Endothelial cell of umbilical vein (primary cell): ENCODE results near the gene PRR7. TPM values are rescaled to one million over a fixed set of nuclear protein-coding genes. Genes with fewer than 3 reads are reported as not detected.

Source experiments
- BruUV-seq: library from RNA; stranded (reverse); fragments of 400-500 nt; replicated peaks from 2 replicates; lab custom pipeline; 2021; lab: Mats Ljungman, UMichigan
- CTCF ChIA-PET: fragments of 300-600, 350-600 bp; sonication (Branson Sonifier 250); formaldehyde crosslinking; loops from one replicate; lab custom pipeline; 2021; ENCODE audit warnings: antibody characterized with exemption, inconsistent platforms; lab: Charles Lee
- POLR2A ChIA-PET: fragments of 300-600, 350-600 bp; sonication (Branson Sonifier 250); formaldehyde crosslinking; loops from one replicate; lab custom pipeline; 2021; ENCODE audit warnings: antibody characterized with exemption, inconsistent platforms; lab: Charles Lee
- DNase-seq: peaks from one replicate; pipeline ENCODE4 v3.0.0-alpha.2; 2011; ENCODE audit warnings: low read depth, low spot score
- FAIRE-seq: peaks from 2 replicates; lab custom pipeline; 2011; peaks lifted over from hg19 to GRCh38; lab: Jason Lieb, UNC
- H2AFZ ChIP-seq: 2 replicates; pipeline ENCODE4 v1.6.0; 2012; ENCODE audit warnings: low read depth, low read length, control low read depth, inconsistent platforms
- H3K27ac ChIP-seq: 2 replicates; pipeline ENCODE4 v1.5.1; 2011; ENCODE audit warnings: low read depth, mild to moderate bottlenecking, control low read depth, low read length, moderate library complexity; ENCODE audit not compliant: insufficient read depth
- H3K27me3 ChIP-seq, 2 experiments: 2 replicates each; pipeline versions ENCODE4 v1.6.0 to v1.6.1; 2011; ENCODE audit warnings: low read length in 2 of 2, mixed read lengths in 1 of 2; ENCODE audit not compliant: control insufficient read depth in 2 of 2, insufficient read depth in 2 of 2
- H3K36me3 ChIP-seq, 2 experiments: 2 replicates in 1 of 2; 3 replicates in 1 of 2; pipeline ENCODE4 v1.5.1; 2011; ENCODE audit warnings: low read length in 2 of 2, mild to moderate bottlenecking in 1 of 2, moderate library complexity in 1 of 2; ENCODE audit not compliant: control insufficient read depth in 2 of 2, insufficient read depth in 2 of 2; ENCODE audit errors: extremely low read depth in 1 of 2
- H3K4me1 ChIP-seq: 3 replicates; pipeline ENCODE4 v1.5.1; 2011; ENCODE audit warnings: mild to moderate bottlenecking, low read length; ENCODE audit not compliant: control insufficient read depth, insufficient read depth; ENCODE audit errors: extremely low read depth
- H3K4me2 ChIP-seq: 2 replicates; pipeline ENCODE4 v1.6.1; 2011; ENCODE audit warnings: low read length, control low read depth, mixed read lengths; ENCODE audit not compliant: insufficient read depth
- H3K4me3 ChIP-seq, 3 experiments: fragments of 200-600 bp in 1 of 3; sonication (generic), shearing (Covaris generic) in 1 of 3; replicated peaks in 1 of 3; 2 replicates each; pipeline ENCODE4 v1.5.1; 2011 to 2016; ENCODE audit warnings: control low read depth in 3 of 3, low read length in 3 of 3, mild to moderate bottlenecking in 2 of 3, inconsistent platforms in 1 of 3, low read depth in 1 of 3, moderate library complexity in 1 of 3; ENCODE audit not compliant: insufficient read depth in 1 of 3
- H3K79me2 ChIP-seq: 2 replicates; pipeline ENCODE4 v1.6.0; 2012; ENCODE audit warnings: low read length, inconsistent platforms; ENCODE audit not compliant: control insufficient read depth, insufficient read depth
- H3K9ac ChIP-seq: replicated peaks from 2 replicates; pipeline ENCODE3; 2011; ENCODE audit warnings: low read length, control low read depth; ENCODE audit not compliant: insufficient read depth; ENCODE audit errors: extremely low read depth
- H3K9me1 ChIP-seq: replicated peaks from 3 replicates; pipeline ENCODE4 v1.6.0; 2011; ENCODE audit warnings: mild to moderate bottlenecking, low read length; ENCODE audit not compliant: control insufficient read depth, insufficient read depth; ENCODE audit errors: extremely low read depth
- H3K9me3 ChIP-seq: replicated peaks from 2 replicates; pipeline ENCODE4 v1.5.1; 2012; ENCODE audit warnings: low read length, inconsistent platforms; ENCODE audit not compliant: control insufficient read depth, insufficient read depth
- H4K20me1 ChIP-seq: replicated peaks from 2 replicates; pipeline ENCODE3; 2011; ENCODE audit warnings: mild to moderate bottlenecking, low read length; ENCODE audit not compliant: control insufficient read depth, insufficient read depth; ENCODE audit errors: extremely low read depth
- CTCF ChIP-seq, 2 donors: IDR thresholded peaks; 1 replicate in 1 of 2; 2 replicates in 1 of 2; pipeline ENCODE4 v1.5.1; 2011; ENCODE audit warnings: low read length in 2 of 2, mild to moderate bottlenecking in 2 of 2, moderate library complexity in 2 of 2, control low read depth in 1 of 2, inconsistent platforms in 1 of 2, low read depth in 1 of 2; ENCODE audit not compliant: insufficient read depth in 1 of 2; ENCODE audit errors: extremely low read depth in 1 of 2
- EZH2 ChIP-seq: IDR thresholded peaks from 2 replicates; pipeline ENCODE4 v1.6.1; 2012; ENCODE audit warnings: borderline replicate concordance, low read depth, mild to moderate bottlenecking, moderate library complexity, low read length, inconsistent platforms; ENCODE audit not compliant: severe bottlenecking
- JUN ChIP-seq: IDR thresholded peaks from 2 replicates; pipeline ENCODE4 v1.6.1; 2011; ENCODE audit warnings: borderline replicate concordance, low read depth; ENCODE audit not compliant: insufficient read length, insufficient read depth
- MAX ChIP-seq: IDR thresholded peaks from 2 replicates; pipeline ENCODE4 v1.6.1; 2011; ENCODE audit not compliant: insufficient read depth, insufficient read length
- MYC ChIP-seq: IDR thresholded peaks from one replicate; pipeline ENCODE4 v1.6.1; 2011; ENCODE audit warnings: mild to moderate bottlenecking, low read depth, low read length
- POLR2A ChIP-seq: IDR thresholded peaks from 2 replicates; pipeline ENCODE4 v1.6.1; 2012; ENCODE audit warnings: low read depth, mild to moderate bottlenecking, control low read depth, low read length
- POLR2AphosphoS5 ChIP-seq: IDR thresholded peaks from 2 replicates; pipeline ENCODE4 v1.6.1; 2012; ENCODE audit warnings: low read depth, mild to moderate bottlenecking, control low read depth, low read length, moderate library complexity; ENCODE audit not compliant: insufficient read depth
- dilution Hi-C: fragments of 300-500 bp; cut with MboI; formaldehyde crosslinking; loops from one replicate; pipeline ENCODE4 v1.15.0; 2019; ENCODE audit warnings: low sequenced_read_pairs; ENCODE audit not compliant: extremely low pct_ligation_motif_present
- intact Hi-C: fragments of 100-400 bp; cut with micrococcal nuclease; formaldehyde crosslinking; loops from one replicate; pipeline ENCODE4 v1.10.0; 2022
- polyA plus RNA-seq, 4 experiments: library from polyadenylated mRNA; depleted of rRNA in 3 of 4; stranded (reverse) in 3 of 4; unstranded in 1 of 4; fragments of >200 nt; gene quantifications; 2 replicates each; pipeline versions ENCODE4 v1.2.1 to v1.2.3, GENCODE V29; 2011 to 2012; ENCODE audit warnings: missing spikeins in 1 of 4
- total RNA-seq: library from RNA; stranded (reverse); gene quantifications from 2 replicates; pipeline ENCODE4 v1.2.3, GENCODE V29; 2021

Gene PRR7
- total and polyA plus RNA-seq, 2 donors (not counting 3 experiments of a cell fraction or from before 2014, with no cell fraction given) = 6.5 to 6.6 TPM

DNA sequence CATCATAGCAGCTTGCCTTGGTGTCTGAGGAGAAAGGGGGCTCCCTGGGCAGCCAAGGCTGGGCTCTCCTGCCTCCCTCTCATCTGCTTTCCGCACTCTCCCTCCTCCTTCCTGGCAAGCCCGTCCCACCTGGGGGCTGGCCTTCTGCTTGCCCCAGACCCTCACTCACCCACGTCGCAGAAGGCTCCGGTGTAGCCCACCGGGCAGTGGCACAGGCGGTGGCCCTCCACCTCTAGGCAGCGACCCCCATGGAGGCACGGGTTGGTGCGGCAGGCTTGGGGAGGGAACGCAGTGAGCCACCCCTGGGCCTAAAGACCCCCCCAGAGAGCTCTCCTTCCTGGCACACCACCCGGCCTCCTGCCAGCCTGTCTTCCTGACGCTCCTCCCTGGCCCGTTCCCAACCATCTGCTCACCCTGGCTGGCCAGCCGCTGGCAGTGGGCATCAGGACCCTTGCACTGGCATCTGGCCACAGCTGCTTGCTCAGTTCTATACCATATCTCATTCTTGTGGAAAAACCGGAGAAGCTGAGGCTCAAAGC lies 41.9 kb upstream of the PRR7 start:
- Histone ChIP-seq H3K4me1 (peaks cover 23% of the 10 kb centered on the region), H3K9ac (no peak overlapping the region), H3K4me3 (peak overlapping the region in 1 of 3 experiments; percentile 42), H3K79me2 (no peaks in the 10 kb centered on the region), H3K9me3 (no peaks in the 10 kb centered on the region), H2AFZ (peak overlapping the region; percentile 97), H3K4me2 (peak overlapping the region; percentile 67), H3K27me3 (peaks cover 29 to 36% of the 10 kb centered on the region in 2 experiments), H4K20me1 (no peaks in the 10 kb centered on the region), H3K9me1 (no peaks in the 10 kb centered on the region), H3K27ac (no peak overlapping the region), H3K36me3 (no peaks in the 10 kb centered on the region)
- intact Hi-C loops (loop anchor here (1.0 to 2.0 kb wide), 3 partner anchors 22 to 90 kb away; partner anchors contain the start of gene GRK6), dilution Hi-C loops (no loop called here)
- no TSS peak for BruUV-seq
- DNase-seq (no peak), FAIRE-seq (no peak)
- CTCF ChIA-PET = interaction anchor here (0.6 to 7.1 kb wide), 37 partner anchors 10 to 294 kb away, joined by 3 to 288 read pairs (median 8); partner anchors contain the start of genes DDX41, GRK6, LMAN2 and PRR7
- TF ChIP-seq POLR2AphosphoS5 (no peak), MAX (no peak), POLR2A (no peak), MYC (no peak), CTCF (IDR thresholded peaks at IDR 0.05; ENCODE audit: extremely low read depth in 1 of 2, insufficient read depth in 1 of 2, low read depth in 1 of 2, low read length in 2 of 2) (no peak), EZH2 (no peak), JUN (no peak)
- POLR2A ChIA-PET = interaction anchor here (0.5 to 1.8 kb wide), 5 partner anchors 21 to 93 kb away, joined by 4 to 7 read pairs (median 7); partner anchors contain the start of genes GRK6 and PDLIM7
